NOMO-1 treated with dmso at 0.1 percent for 144 hours (cell line): ENCODE measurements around the gene OSER1.

ENCODE experiments used
- DNase-seq: peaks from one replicate; lab custom pipeline; 2025; ENCODE audit not compliant: unreplicated experiment; lab: John Stamatoyannopoulos, UW

OSER1 gene

DNA sequence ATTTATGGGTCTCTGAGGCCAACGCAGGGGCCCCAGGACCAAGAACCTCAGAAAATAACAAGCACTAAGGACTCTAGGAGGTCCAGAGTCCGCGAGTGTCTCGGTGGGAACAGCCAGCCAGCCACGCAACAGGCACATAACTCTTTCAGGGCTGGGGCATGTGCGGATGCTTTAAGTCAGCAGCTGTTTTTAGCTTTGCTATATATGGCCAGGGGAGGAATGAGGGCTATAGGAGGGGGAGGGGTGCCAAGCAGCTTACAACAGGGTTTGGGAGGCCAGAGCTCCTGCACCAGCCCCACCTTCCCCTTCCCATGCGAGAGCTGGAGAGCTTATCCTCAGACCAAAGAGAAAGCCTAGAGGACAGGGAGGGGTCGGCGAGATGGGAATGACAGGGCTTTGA lies 29.8 kb downstream of the OSER1 start:
- no peak for DNase-seq

GRCh38 chr20:44176833-44177534 lies 33.6 kb downstream of the OSER1 start:
- no peak for DNase-seq

- DNase-seq, result no peak
Measured at GRCh38 chr20:44174996-44175765, 35.4 kb downstream of the OSER1 start.

GRCh38 chr20:44173846-44174245 lies 36.7 kb downstream of the OSER1 start:
- DNase-seq, result no peak

DNA sequence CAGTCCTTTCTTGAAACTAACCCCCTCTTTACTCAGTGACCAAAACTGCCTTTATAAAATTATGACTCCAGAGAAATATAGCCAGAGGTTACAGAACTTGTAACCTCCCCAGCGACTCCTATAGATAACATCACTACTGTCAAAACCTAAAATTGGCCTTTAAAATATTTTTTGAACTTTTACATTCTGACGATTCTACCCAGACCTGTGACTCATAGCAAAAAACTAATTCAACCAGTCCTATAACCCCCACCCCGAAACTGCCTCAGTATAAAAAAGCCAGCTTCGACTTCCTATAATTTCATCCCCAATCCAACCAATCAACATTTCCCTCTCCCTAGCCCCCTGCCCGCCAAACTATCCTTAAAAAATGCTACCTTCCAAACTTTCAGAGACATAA lies 37.5 kb downstream of the OSER1 start:
- no peak for DNase-seq

DNA sequence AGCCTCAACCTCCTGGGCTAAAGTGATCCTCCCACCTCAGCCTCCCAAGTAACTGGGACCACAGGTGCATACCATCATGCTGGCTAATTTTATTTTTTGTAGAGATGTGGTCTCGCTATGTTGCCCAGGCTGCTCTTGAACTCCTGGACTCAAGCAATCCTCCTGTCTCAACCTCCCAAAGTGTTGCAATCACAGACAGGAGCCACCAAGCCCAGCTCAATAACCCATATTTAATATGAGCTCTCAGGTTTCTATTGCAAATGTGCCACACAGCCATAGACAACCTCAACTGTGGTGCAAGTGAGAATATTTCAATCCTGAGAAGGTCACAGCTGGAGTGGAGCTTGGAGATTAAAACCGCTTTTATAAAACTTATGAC lies 38.0 kb downstream of the OSER1 start:
- DNase-seq, result no peak

DNA sequence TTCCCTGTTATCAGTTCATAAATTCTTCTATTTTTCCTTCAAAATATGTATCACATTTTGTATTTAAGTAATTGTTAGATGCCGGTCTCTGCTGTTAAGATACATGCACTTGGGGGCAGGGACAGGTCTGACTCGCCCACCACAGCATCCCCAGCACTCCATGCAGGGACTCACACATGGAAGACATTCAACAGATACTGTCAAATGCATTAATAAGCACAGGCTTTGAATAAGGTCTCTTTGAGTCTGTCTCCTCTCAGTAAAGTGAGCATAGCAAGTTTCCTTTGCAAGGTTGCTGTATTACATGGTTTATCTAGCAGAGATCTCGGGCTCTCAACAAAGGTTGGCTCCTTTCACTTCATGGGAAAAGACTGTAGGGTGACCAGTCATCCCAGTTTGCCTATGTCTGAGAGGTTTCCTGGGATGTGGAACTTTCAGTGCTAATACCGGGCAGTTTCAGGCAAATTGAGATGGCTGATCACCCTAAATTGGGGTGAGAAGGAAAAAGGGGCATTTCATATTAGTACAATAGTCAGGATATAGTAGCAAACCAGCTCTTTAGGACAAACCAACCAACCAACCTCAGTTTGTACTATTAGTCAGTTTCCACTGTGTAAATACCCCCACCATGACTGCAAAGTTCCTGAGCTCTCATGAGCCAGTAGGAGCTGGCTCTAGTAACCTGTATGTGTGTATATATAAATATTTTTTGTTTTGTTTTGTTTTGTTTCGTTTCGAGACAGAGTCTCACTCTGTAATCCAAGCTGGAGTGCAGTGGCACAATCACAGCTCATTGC lies 38.6 kb downstream of the OSER1 start:
- DNase-seq, result no peak

DNA sequence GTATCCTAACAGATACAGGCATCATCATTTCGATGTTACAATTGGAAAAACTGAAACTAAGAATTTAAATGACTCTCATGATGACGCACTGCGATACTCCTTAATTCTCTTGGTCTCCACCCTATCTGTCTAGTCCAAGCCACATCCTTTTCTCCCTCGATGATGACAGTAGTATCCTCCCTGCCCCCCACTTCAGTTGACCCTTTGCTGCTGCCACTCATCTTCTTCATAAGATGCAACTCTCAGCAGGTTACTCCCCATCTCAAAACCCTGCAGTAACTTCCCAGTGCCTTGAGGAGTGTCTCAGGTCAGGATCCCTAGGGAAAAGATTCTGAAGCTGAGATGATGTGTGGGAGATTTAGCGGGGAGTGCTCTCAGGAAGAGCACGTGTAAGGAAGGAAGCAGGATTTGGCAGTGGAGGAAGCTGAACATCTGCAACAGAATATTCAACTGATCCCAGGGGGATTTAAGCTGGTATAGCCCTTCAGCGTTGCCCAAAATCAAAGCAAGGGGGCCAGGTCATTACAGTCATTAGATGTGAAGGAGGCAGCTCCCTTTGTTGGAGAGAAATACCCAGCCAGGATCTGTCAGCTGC lies 39.7 kb downstream of the OSER1 start:
- DNase-seq, result no peak

DNA sequence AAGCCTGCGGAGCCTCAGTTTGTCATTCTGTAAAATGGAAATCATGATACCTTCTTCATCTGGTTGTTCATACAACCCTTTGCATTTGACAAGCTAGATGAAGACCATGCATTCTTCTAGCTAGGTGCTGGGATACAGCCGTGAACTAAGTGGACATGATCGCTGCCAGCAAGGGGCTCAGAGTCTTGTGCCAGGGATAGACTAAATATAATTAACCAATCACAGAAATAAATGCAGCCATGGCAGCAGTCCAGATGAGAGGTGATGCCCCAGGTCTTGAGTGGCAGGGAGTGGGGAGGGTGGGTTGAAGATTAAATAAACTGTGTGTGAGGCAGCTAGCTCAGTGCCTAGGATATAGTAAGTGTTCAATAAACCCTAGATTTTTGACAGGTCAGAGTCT lies 42.8 kb downstream of the OSER1 start:
- no peak for DNase-seq

DNA sequence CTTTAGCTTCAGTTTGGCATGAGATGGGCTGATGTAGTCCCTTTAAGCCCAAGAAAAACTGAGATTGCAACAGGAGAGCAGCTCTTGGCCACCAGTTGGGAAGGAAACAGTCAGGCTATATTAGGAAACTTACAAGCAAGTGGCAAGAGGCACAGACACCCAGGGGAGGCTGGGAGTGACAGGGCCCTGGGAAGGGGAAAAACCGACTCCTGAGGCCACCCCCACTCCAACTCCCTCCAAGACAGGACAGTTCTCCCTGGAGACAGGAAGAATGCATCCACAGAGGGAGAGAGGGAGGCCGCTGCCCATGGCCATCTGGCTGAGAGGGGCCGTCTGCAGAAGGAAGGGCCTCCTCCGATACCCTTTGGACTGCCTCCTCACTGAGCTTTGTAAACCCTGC lies 44.1 kb downstream of the OSER1 start:
- DNase-seq, result no peak

DNA sequence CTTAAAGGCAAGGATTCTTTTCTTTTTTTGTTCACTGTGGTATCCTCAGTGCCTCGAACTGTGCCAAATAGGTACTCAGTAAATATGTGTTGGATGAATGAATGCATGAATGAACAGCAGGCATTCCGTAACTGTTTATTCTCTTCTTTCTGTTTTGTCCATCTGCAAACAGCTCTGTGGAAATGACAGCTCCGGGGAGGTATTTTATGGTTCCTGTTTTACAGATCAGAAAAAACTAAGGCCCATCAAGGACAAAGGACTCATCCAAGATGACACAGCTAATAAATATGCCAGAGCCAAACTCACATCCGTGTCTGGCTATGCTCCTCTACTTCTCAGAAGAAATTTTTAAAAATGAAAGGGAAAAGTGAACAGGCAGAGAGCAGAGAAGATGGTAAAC lies 44.6 kb downstream of the OSER1 start:
- no peak for DNase-seq

- DNase-seq, result no peak
Measured at GRCh38 chr20:44160133-44160532, 50.4 kb downstream of the OSER1 start.

- DNase-seq, result no peak
Measured at GRCh38 chr20:44159711-44160110, 50.9 kb downstream of the OSER1 start.

DNA sequence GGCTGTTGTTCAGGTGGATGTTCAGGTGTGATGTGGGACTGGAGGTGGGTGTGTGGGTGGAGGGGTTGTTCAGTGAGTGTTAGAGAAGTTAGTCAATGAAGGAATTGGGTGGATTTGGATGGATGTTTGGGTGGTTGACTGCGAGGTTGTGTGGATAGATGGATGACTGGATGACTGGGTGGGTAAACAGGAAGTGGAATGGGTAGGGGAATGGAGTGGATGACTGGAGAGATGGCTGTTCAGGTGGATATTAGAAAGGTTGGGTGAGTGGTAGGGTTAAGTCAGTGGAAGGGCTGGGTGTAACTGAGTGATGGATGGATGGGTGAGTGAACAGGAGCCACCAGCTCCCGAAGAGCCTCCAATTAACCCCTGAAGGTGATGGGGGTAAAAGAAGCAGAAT lies 51.4 kb downstream of the OSER1 start:
- DNase-seq, result no peak

GRCh38 chr20:44157061-44157460 lies 53.5 kb downstream of the OSER1 start:
- no peak for DNase-seq

- DNase-seq, result no peak
Measured at GRCh38 chr20:44154521-44155001, 56.0 kb downstream of the OSER1 start.

DNA sequence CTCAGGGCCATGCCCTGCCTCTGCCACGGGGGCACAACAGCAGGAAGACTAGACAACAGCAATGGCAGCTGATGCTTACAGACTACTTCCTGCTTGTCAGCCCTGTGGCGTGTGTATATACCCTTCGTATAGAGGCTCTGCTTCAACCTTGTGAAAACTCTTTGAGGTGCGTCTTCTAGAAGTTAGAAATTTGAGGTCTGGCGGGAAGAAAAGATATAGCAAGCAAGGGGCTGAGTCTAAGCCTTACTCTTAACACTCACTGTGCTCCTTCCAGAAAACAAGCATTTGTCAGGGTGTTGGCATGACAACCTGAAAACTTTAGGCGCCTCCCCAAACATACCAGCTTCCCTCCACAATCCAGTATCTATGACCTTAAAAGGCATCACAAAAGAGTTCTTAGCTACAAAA lies 56.9 kb downstream of the OSER1 start:
- no peak for DNase-seq

DNA sequence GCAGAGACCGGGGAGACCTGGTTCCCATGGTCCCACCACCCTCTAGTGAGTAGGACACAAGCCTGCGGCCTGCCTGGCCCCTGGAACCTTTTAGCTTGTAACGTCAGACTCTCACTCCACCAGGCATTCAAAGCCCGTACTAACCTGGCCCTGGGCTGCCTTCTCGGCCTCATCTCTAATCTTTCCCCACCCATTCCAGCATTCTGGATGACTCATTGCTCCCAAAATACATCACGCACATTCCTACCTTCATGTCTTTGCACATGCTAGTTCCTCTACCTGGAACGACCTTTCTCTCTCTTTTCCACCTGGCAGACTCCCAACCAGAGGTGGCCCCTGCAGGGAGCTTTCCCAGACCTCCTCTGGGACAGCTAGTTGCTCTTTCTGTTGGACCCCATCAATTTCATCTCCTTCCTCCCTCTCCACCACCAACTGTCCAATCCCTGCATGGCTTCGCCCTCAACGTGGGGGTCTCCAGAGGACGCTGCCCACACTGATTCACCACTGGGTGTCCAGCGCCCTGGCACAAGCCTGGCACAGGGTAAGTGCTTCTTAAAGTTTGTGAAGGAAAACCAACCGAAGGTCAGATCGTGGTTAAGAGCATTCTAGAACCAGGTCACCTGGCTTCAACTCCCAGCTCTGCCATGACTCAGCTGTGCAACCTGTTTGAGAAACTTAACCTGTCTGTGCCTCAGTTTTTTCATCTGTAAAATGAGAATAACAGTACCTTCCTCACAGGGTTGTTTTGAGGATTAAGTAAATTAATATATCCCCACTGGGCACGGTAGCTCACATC lies 58.8 kb downstream of the OSER1 start:
- no peak for DNase-seq

DNA sequence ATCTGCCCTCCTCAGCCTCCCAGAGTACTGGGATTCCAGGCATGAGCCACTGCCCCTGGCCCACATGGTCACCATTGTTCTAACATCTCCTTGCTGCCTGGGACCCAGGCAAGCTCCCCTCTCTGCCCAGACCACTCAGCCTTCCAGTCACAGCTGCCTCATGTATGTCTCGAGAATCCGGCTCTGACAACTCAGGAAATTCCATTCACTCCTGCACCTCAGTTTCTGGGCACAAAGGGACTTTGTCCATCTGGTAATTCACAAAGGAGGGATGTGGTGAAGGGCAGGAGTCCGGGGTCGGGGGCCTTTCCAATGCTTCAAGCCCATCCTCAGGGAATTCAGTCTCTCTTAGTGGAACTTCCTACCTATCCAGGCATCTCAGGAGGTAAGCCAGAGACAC lies 64.3 kb downstream of the OSER1 start:
- DNase-seq, result no peak
